T follicular helper cell (primary cell): ENCODE measurements around the gene TRAPPC10.

ENCODE experiments used
- DNase-seq: peaks from one replicate; pipeline ENCODE4 v3.0.0-alpha.2; 2020; ENCODE audit warnings: low read depth

TRAPPC10 gene

GRCh38 chr21:43983390-43983789 lies 28.7 kb upstream of the TRAPPC10 start:
- no peak for DNase-seq

GRCh38 chr21:43983860-43984420 lies 28.2 kb upstream of the TRAPPC10 start:
- no peak for DNase-seq

GRCh38 chr21:43984905-43985689 lies 27.0 kb upstream of the TRAPPC10 start:
- DNase-seq = no peak

- no peak for DNase-seq
Measured at GRCh38 chr21:43985690-43986251, 26.3 kb upstream of the TRAPPC10 start.

DNA sequence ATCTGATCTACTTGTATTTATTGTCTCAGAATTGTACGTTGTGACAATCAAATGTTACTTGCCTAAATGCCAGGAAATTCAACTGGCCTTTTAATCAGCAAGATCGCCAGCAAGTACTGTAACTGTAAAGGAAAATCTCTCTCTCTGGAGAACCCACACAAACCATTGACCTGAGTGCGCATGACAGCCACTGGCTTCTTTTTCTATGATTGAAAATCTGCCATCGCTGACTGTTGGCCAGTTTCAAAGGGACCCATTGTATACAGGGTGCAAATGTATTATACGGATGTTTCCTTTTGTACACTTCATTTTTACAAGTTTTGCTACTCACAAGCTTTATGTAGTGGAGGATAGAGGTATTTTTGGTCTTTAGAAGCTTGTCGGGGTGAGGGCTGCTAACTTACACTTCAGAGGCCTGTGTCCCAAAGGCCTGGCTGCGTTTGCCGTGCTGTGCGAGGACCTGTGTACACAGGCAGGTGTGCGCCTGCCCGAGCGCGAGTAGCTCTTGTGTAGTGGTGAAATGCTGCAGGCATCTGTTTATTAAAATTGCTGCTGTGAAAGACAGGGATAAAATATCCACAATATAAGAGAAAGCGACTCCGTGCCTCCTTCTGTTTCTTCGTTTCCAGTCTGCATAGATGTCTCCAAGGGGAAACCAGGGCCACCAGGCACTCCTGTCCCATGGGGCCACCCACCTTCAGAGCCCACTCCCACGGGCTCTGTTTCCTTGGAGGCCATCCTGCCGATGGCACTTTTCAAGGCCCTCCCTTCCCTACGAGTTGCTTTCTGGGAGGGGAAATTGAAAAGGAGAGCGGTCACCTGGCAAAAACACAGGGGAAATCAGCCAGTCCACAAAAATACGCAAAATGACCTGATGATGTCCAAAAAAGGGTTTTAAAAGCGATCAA lies 25.3 kb upstream of the TRAPPC10 start:
- no peak for DNase-seq

- DNase-seq = no peak
Measured at GRCh38 chr21:43987509-43987908, 24.6 kb upstream of the TRAPPC10 start.

DNA sequence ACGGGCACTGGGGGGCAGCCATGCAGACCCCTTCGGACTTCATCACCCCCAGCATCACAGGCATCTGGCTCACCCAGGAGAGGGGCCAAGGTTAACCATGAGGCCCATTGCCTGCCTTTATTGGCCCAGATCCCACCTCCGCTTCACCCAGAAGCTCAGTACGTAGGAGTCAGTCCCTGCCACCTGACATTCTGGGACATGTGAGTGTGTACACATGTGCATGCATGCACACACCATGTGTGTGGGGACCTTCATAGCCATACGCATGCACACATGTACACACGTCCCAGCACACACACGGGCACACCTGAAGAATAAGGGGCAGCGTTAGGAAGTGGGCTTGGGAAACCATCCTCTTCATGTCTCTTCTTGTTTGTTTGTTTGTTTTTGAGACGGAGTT lies 24.1 kb upstream of the TRAPPC10 start:
- no peak for DNase-seq

GRCh38 chr21:43988506-43989230 lies 23.4 kb upstream of the TRAPPC10 start:
- no peak for DNase-seq

GRCh38 chr21:43989401-43989800 lies 22.7 kb upstream of the TRAPPC10 start:
- DNase-seq = no peak

GRCh38 chr21:43991447-43991991 lies 20.6 kb upstream of the TRAPPC10 start:
- no peak for DNase-seq

DNA sequence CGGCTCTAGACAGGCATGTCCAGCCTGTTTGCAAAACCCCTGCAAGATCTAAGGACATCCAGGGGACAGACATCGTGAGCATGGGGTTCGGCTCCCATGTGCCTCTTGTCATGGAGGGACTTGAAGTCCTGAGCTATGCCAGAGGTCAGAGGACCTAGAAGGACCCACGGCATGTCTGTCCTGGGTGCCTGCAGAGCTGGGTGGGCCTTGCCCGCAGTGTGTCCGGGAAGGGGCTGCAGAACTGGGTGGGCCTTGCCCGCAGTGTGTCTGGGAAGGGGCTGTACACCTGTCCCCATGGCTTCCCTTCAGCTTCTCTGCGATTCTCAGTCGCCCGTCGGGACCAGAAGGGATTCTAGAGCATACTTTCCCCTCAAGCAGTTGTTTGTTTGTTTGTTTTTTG lies 20.0 kb upstream of the TRAPPC10 start:
- no peak for DNase-seq

DNA sequence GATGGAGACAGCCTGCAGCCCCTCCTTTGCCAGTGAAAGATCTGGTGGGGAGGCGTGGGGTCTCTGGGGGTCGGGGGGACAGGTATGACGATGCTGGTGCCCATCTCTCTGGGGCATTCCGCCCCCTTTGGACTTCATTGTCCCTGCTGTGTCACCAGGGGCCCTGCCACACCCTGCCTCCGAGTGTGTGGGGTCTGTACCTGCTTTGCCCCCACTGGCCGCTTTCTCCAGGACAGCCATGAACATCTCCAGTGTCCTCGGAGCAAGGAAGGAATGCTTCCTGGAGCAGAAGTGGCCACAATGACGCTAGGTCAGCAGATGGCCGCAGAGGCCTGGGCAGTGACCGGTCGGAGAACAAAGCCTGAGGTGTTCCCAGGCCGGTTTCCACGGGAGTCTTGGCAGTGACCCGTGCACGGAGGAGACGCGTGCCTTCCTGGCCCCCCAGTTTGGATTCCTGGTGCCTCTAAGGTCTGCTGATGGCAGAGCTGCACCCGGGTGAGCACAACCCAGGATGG lies 18.6 kb upstream of the TRAPPC10 start:
- DNase-seq = no peak

GRCh38 chr21:43994085-43994484 lies 18.0 kb upstream of the TRAPPC10 start:
- no peak for DNase-seq

GRCh38 chr21:43994646-43995045 lies 17.5 kb upstream of the TRAPPC10 start:
- DNase-seq = no peak

GRCh38 chr21:43995521-43996105 lies 16.5 kb upstream of the TRAPPC10 start:
- DNase-seq = no peak

- no peak for DNase-seq
Measured at GRCh38 chr21:43997766-43998742, 14.1 kb upstream of the TRAPPC10 start.

DNA sequence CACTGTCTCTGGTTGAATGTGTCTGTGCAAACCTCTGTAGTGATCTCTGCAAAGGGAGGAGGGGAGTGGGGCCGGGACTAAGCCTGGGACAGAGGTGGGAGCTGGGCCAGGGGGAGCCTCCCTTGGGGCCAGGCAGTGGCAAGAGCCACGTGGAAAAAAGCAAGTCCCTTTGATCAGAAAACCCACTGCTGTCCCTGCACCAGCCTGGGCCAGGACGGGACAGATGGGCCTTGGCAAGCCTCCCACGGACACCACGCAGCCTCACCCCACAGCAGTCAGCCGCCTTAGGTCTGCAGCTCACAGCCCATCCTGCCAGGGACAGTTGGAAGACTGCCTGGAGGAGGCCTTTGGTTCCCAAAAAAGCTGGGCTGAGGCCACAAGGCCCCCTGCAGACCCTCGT lies 11.7 kb upstream of the TRAPPC10 start:
- DNase-seq = no peak

GRCh38 chr21:44002511-44002910 lies 9.6 kb upstream of the TRAPPC10 start:
- no peak for DNase-seq

- DNase-seq = no peak
Measured at GRCh38 chr21:44003307-44003966, 8.7 kb upstream of the TRAPPC10 start.
